Melanocyte of skin (primary cell): ENCODE data around the gene ZZZ3. TPM values are rescaled to one million over a fixed set of nuclear protein-coding genes. Genes with fewer than 3 reads are reported as not detected.

Source experiments
- small RNA-seq, 2 donors: library from RNA; depleted of rRNA; stranded (forward); fragments of <200 nt; gene quantifications; one replicate each; pipeline ENCODE3, GENCODE V24; 2012
- total RNA-seq, 2 donors: library from RNA; depleted of rRNA; stranded (reverse); fragments of >200 nt; gene quantifications; 2 replicates each; pipeline ENCODE4 v1.2.3, GENCODE V29; 2012

Gene ZZZ3
- total RNA-seq = 10 to 100 TPM; 60.9 to 70.9 TPM

GRCh38 chr1:77682460-77683159 lies at the start of gene ZZZ3:
Gene ZZZ3 (minus strand): TSS chr1:77682658. CDS start chr1:77633354, 49,304 bp downstream.

Small RNA genes lying within 50 kb of the gene (small RNA-seq; reads per million reads assigned to genes)
- gene RN7SL370P = 0 reads per million in 2 donors

Other genes with a start within 250 kb of the ZZZ3 start
- 10 to 100 TPM; 81.6 to 86.0 TPM for gene USP33, start 77.2 kb upstream of the ZZZ3 start, total RNA-seq
- gene MIGA1, start 97.0 kb upstream of the ZZZ3 start, total RNA-seq = 10 to 100 TPM; 14.7 to 15.5 TPM
- under 1 TPM; 0.34 to 0.67 TPM for gene NEXN, start 206.0 kb upstream of the ZZZ3 start, total RNA-seq